Lower lobe of right lung (tissue), 2 donors: ENCODE results near the gene RAB11FIP3. TPM values are rescaled to one million over a fixed set of nuclear protein-coding genes. Genes with fewer than 3 reads are reported as not detected.
A peak's percentile ranks its signal among the peaks of the same experiment; 100 is the strongest.
"Not testable (repeated sequence)": the region's sequence is repeated elsewhere in the genome, so short reads cannot be mapped to it uniquely, and the experiment has no call there.

Source experiments
- ATAC-seq, 2 donors: fragments of 200-7000 bp; cut with Tn5 transposase; one replicate each; pipeline ENCODE4 v1.9.1; 2020 to 2022; ENCODE audit warnings: mild to moderate bottlenecking in 2 of 2, moderate library complexity in 2 of 2
- DNase-seq: peaks from one replicate; pipeline ENCODE4 v3.0.0-alpha.2; 2020
- H3K27ac ChIP-seq: fragments of 200-600 bp; one replicate; pipeline ENCODE4 v1.8.0; 2022
- H3K27me3 ChIP-seq: fragments of 200-600 bp; one replicate; pipeline ENCODE4 v1.8.0; 2022; ENCODE audit warnings: low read depth
- H3K36me3 ChIP-seq: fragments of 200-600 bp; one replicate; pipeline ENCODE4 v1.8.0; 2022; ENCODE audit warnings: mild to moderate bottlenecking
- H3K4me1 ChIP-seq: fragments of 200-600 bp; one replicate; pipeline ENCODE4 v1.8.0; 2022
- H3K4me3 ChIP-seq: fragments of 200-600 bp; one replicate; pipeline ENCODE4 v1.8.0; 2022; ENCODE audit warnings: mild to moderate bottlenecking
- H3K9me3 ChIP-seq: fragments of 200-600 bp; one replicate; pipeline ENCODE4 v1.8.0; 2022
- intact Hi-C: fragments of 100-400 bp; cut with DNase I; formaldehyde crosslinking; loops from one replicate; pipeline ENCODE4 v1.11.0; 2022
- total RNA-seq: library from RNA; stranded (reverse); fragmentation: NEBNext Ultra II Directional; extraction: Animal tissue kit (Norgen Biotek cat#: 25700); gene quantifications from one replicate; pipeline ENCODE4 v1.2.1, GENCODE V29; 2021
- TF ChIP-seq, protein P1 (sequence below): fragments of 200-600 bp; IDR thresholded peaks from one replicate; pipeline ENCODE4 v1.8.0; 2022; ENCODE audit warnings: antibody characterized with exemption, mild to moderate bottlenecking
- donor health status: DM: no; HTN: yes; CAD: no; lungs with severe emphysema.

Gene RAB11FIP3
- total RNA-seq, 1 donor from 2014 or later = 32.2 TPM

DNA sequence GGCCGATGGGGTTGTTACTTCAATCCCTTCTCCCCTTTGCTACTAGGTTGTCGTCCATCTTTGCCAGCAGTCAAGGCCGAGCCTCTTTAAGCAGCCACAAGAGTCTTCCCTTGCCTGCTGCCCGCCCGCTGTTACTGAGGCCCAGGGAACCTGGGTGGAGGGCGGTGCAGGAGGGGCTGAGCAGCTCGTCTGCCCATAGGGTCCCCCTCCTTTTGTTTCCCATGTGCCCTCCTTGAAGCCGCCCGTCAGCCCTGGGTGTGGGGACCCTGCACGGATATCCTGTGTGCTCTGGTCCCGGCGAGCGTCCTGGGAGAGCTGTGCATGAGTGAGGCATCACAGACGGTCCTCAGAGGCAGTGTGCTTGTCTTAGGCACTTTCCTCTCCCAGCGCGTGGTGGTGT, 64.2 kb downstream of the RAB11FIP3 start:
- intact Hi-C loops = no loop called here

DNA sequence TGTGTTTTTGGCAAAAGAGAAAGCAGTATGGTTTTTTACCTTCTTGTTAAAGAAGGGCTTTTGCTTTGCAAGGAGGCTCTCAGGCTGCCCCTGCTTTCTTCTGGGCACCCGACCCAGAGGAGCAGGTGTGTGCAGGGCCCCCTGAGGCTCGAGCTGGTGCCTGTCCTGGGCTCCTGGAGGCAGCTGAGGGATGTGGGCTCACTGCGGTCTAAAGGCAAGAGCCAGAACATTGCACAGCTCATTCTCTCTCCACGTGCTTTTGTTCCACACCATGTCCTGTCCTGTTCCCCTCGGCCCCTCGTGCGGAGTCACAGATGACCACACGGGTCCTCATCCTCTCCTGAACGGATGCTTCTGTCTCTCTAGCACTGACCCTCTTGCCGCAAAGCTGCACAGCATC, 65.3 kb downstream of the RAB11FIP3 start:
- TF ChIP-seq, protein P1, sequence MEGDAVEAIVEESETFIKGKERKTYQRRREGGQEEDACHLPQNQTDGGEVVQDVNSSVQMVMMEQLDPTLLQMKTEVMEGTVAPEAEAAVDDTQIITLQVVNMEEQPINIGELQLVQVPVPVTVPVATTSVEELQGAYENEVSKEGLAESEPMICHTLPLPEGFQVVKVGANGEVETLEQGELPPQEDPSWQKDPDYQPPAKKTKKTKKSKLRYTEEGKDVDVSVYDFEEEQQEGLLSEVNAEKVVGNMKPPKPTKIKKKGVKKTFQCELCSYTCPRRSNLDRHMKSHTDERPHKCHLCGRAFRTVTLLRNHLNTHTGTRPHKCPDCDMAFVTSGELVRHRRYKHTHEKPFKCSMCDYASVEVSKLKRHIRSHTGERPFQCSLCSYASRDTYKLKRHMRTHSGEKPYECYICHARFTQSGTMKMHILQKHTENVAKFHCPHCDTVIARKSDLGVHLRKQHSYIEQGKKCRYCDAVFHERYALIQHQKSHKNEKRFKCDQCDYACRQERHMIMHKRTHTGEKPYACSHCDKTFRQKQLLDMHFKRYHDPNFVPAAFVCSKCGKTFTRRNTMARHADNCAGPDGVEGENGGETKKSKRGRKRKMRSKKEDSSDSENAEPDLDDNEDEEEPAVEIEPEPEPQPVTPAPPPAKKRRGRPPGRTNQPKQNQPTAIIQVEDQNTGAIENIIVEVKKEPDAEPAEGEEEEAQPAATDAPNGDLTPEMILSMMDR = no peak
- no peaks in the 10 kb centered on the region for H3K27me3 ChIP-seq
- no peaks in the 10 kb centered on the region for H3K9me3 ChIP-seq
- no peak overlapping the region for H3K4me3 ChIP-seq
- H3K4me1 ChIP-seq = no peaks in the 10 kb centered on the region
- no peak for DNase-seq
- no peak for ATAC-seq
- H3K27ac ChIP-seq = no peak overlapping the region
- intact Hi-C loops = no loop called here
- H3K36me3 ChIP-seq = peaks cover 34% of the 10 kb centered on the region

More for the DNA sequence above, 64.2 kb downstream of the RAB11FIP3 start:
- Histone ChIP-seq H3K36me3 (peaks cover 34% of the 10 kb centered on the region), H3K27ac (no peak overlapping the region), H3K27me3 (no peaks in the 10 kb centered on the region), H3K4me1 (no peaks in the 10 kb centered on the region), H3K4me3 (no peak overlapping the region), H3K9me3 (no peaks in the 10 kb centered on the region)
- TF ChIP-seq, protein P1 = no peak
- no peak for DNase-seq
- no peak for ATAC-seq

DNA sequence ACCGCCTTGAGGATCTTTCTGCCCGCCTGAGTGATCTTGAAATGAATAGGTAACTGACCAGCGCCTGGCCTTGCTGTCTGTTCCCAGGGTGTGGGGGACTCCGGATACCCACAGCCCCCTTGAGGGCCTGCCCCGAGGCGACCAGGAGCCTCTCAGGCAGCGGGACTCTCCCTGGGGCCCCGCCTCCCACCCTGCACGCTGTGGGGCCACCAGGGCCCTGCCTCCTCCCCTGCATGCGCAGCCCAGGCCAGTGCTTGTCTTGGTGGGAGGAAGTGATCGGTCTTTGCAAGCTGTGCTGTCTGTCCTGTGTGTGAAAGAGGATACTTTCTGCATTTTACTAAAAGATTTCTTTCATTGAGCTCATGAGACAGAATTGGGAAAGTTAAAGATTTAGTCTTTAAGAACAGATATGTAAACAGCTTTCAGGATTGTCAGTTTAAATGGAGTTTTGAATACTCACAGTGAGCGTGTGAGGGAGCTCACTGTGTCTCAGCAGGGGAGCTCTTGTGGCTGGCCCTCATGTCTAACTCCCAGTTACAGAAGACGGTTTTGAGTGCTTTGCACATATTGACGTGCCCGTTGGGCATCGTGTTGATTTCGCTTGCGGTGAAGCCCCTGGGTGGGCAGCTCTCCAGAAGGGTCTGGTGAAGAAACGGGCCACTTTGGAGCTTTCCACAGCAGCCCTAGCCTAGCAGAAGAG, 65.9 kb downstream of the RAB11FIP3 start:
- peaks cover 34% of the 10 kb centered on the region for H3K36me3 ChIP-seq
- no peaks in the 10 kb centered on the region for H3K27me3 ChIP-seq
- H3K4me1 ChIP-seq = no peaks in the 10 kb centered on the region
- intact Hi-C loops = no loop called here
- TF ChIP-seq, protein P1 = no peak
- no peak for DNase-seq
- no peak overlapping the region for H3K27ac ChIP-seq
- ATAC-seq = no peak
- H3K9me3 ChIP-seq = no peaks in the 10 kb centered on the region
- no peak overlapping the region for H3K4me3 ChIP-seq

DNA sequence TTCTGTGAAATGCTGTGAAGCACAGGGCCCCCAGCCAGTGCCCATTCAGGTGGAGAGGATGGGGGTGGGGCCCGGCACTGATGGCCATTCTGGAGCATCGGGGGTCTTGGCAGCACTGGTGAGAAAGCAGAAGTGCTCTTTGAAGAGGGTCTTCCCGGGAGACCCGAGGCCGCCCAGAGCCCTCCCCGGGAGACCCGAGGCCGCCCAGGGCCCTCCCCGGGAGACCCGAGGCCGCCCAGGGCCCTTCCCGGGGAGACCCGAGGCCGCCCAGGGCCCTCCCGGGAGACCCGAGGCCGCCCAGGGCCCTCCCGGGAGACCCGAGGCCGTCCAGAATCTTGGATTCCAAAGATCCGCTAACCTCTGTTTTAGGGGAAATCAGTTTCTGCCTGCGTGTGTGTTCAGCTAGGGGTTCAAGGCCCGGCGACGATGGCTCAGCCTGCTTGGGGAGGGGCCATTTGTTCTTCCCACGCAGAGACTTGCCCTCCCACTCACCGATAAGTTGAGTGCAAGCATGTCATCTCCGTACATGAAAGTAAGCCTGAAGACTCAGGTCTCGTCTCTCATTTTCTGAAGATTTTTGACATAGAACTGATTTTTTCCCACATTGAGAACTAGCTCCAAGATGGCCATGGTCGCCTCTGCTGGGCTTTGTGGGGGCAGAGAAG, 66.9 kb downstream of the RAB11FIP3 start:
- peaks cover 41% of the 10 kb centered on the region for H3K36me3 ChIP-seq
- no peaks in the 10 kb centered on the region for H3K9me3 ChIP-seq
- no peak for DNase-seq
- TF ChIP-seq, protein P1 = no peak
- ATAC-seq = peak; percentile 54 to 56
- no peaks in the 10 kb centered on the region for H3K27me3 ChIP-seq
- intact Hi-C loops = no loop called here
- H3K27ac ChIP-seq = no peak overlapping the region
- no peak overlapping the region for H3K4me3 ChIP-seq
- no peaks in the 10 kb centered on the region for H3K4me1 ChIP-seq

DNA sequence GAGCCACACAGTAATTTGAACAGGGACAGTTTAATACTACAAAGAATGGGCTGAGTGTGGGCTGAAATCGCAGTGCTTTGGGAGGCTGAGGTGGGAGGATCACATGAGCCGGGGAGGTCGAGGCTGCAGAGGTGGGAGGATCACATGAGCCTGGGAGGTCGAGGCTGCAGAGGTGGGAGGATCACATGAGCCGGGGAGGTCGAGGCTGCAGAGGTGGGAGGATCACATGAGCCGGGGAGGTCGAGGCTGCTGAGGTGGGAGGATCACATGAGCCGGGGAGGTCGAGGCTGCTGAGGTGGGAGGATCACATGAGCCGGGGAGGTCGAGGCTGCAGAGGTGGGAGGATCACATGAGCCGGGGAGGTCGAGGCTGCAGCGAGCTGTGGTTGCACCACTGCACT, 69.2 kb downstream of the RAB11FIP3 start:
- H3K4me1 ChIP-seq, H3K27me3 ChIP-seq, intact Hi-C loops, H3K9me3 ChIP-seq, H3K4me3 ChIP-seq, ATAC-seq, DNase-seq, H3K27ac ChIP-seq: not testable (repeated sequence)
- peaks cover 43% of the 10 kb centered on the region for H3K36me3 ChIP-seq

DNA sequence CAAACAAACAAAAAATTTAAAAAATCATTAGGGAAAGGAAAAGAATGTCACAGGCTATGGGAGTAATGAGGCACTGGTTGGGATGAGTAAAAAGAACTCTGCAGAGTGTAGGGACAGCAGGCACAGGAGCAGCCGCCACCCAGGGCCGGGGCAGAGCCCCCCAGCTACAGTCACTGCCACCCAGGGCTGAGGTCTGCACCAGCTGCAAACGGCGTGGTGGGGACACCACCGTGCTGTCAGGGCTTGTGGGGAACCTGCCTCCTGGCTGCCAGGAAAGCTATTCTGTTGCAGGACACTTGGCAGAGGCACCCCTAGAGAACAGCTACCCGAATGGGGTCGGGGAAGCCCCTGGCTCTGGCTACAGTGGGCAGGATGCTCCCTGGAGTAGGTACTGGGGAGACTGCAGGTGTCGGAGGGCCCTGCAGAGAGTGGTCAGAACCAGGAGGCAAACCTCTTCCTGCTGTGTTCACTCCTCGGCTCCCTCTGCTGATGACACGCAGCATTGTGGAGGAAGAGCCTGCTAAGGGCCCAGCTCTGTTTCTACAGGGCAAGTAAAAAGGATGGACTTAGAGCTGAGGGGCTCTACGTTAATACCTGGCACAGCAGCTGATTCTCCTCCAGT, 69.8 kb downstream of the RAB11FIP3 start:
- ATAC-seq (peak in 1 of 2 donors; percentile 29), DNase-seq (no peak)
- H3K27ac ChIP-seq = no peak overlapping the region
- no peaks in the 10 kb centered on the region for H3K9me3 ChIP-seq
- TF ChIP-seq, protein P1 = peak; percentile 34
- H3K27me3 ChIP-seq = no peaks in the 10 kb centered on the region
- intact Hi-C loops = no loop called here
- peaks cover 41% of the 10 kb centered on the region for H3K36me3 ChIP-seq
- no peaks in the 10 kb centered on the region for H3K4me1 ChIP-seq
- no peak overlapping the region for H3K4me3 ChIP-seq
